Activated naive CD4-positive, alpha-beta T cell treated with anti-CD3 and anti-CD28 coated beads, Interleukin-2, amount 50 U/mL, for 24 hours (primary cell): ENCODE results near the gene LRRC27.
"Not testable (repeated sequence)": the region's sequence is repeated elsewhere in the genome, so short reads cannot be mapped to it uniquely, and the experiment has no call there.

Experiments used
- H3K27ac Mint-ChIP-seq: one replicate; pipeline ENCODE4 v1.8.0; 2021; ENCODE audit warnings: mild to moderate bottlenecking, mixed read lengths
- H3K27me3 Mint-ChIP-seq: one replicate; pipeline ENCODE4 v1.8.0; 2021; ENCODE audit warnings: mixed read lengths
- H3K36me3 Mint-ChIP-seq: one replicate; pipeline ENCODE4 v1.8.0; 2021; ENCODE audit warnings: mixed read lengths
- H3K4me1 Mint-ChIP-seq: one replicate; pipeline ENCODE4 v1.8.0; 2021; ENCODE audit warnings: mixed read lengths
- H3K4me3 Mint-ChIP-seq: one replicate; pipeline ENCODE4 v1.8.0; 2021; ENCODE audit warnings: mild to moderate bottlenecking, mixed read lengths
- H3K9me3 Mint-ChIP-seq: one replicate; pipeline ENCODE4 v1.8.0; 2021; ENCODE audit warnings: mixed read lengths

Gene LRRC27

DNA sequence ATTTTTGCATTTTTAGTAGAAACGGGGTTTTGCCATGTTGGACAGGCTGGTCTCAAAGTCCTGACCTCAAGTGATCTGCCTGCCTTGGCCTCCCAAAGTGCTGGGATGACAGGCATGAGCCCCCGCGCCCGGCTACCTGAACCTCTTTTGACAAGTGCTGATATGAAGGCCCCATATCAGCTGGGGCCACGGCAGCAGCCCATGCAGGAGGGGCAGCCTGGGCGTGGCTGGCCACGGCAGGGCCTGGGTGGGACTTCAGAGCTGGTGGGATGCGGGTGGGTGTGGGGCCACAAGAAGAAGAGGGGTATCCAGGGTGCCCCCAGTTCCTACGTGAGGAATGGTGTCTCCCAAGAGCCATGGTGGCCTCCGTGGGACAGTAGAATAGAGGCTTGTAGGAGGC, 6.9 kb downstream of the LRRC27 start:
- Mint-ChIP-seq H3K4me1 (peaks cover 29% of the 10 kb centered on the region), H3K27me3 (no peaks in the 10 kb centered on the region), H3K27ac (no peak overlapping the region), H3K9me3 (no peaks in the 10 kb centered on the region), H3K4me3 (no peak overlapping the region), H3K36me3 (peaks cover 11% of the 10 kb centered on the region)

DNA sequence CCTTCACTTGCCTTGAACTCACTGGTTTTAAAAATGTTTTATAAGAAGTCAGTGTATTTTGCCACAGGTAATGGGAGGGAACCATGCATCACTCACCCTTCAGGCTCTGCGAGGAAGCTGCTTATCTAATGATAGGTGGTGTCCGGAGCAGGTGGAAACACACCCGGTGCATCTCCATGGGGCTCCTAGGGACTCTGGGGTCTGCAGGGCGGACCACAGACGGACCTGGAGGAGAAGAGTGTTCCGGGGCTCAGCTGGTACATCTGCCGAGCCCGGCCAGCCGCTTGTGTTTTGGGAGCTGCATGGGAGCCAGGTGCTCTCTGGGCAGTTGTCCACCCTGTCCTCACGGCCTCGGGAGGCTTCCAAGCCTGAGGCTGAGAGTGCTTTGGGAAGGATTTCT, 7.3 kb downstream of the LRRC27 start:
- H3K27ac Mint-ChIP-seq, result no peak overlapping the region
- peaks cover 11% of the 10 kb centered on the region for H3K36me3 Mint-ChIP-seq
- no peak overlapping the region for H3K4me3 Mint-ChIP-seq
- no peaks in the 10 kb centered on the region for H3K27me3 Mint-ChIP-seq
- H3K4me1 Mint-ChIP-seq, result peaks cover 26% of the 10 kb centered on the region
- H3K9me3 Mint-ChIP-seq, result no peaks in the 10 kb centered on the region

DNA sequence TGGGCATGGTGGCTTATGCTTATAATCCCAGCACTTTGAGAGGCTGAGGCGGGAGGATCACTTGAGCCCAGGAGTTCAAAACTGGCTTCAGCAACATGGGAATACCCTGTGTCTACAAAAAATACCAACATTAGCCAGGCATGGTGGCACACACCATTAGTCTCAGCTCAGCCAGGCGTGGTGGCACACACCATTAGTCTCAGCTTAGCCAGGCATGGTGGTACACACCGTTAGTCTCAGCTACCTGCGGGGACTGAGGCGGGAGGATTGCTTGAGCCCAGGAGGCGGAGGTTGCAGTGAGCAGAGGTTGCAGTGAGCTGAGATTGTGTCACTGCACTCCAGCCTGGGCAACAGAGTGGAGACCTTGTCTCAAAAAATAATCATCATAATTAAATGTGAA, 9.0 kb downstream of the LRRC27 start:
- H3K27me3 Mint-ChIP-seq, result no peaks in the 10 kb centered on the region

DNA sequence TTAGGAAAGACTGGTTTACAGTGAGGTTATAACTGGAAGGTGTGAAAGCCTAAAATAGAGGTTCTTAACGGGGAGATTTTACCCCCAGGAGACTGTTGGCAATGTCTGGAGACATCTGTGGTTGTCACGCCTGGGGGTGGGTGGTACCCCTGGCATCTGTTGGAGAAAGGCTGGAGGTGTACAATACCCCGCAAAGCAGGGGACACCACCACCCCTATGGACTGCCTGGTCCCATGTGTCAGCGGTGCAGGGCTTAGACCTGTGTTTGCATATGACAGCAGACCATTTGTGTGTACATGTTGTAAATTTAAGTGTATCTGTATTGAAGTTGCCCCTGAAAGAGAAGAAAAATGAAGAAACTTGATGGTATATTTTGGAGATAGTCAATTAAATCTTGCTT, 9.8 kb downstream of the LRRC27 start:
- no peaks in the 10 kb centered on the region for H3K9me3 Mint-ChIP-seq
- peaks cover 10% of the 10 kb centered on the region for H3K4me1 Mint-ChIP-seq
- no peaks in the 10 kb centered on the region for H3K27me3 Mint-ChIP-seq
- H3K27ac Mint-ChIP-seq, result peak overlapping the region; percentile 25
- peaks cover 12% of the 10 kb centered on the region for H3K36me3 Mint-ChIP-seq
- H3K4me3 Mint-ChIP-seq, result no peak overlapping the region

More for the DNA sequence above, 9.0 kb downstream of the LRRC27 start:
- H3K4me1 Mint-ChIP-seq, result peaks cover 18% of the 10 kb centered on the region
- no peak overlapping the region for H3K4me3 Mint-ChIP-seq
- no peak overlapping the region for H3K27ac Mint-ChIP-seq
- H3K9me3 Mint-ChIP-seq, result no peaks in the 10 kb centered on the region
- H3K36me3 Mint-ChIP-seq, result peaks cover 12% of the 10 kb centered on the region

DNA sequence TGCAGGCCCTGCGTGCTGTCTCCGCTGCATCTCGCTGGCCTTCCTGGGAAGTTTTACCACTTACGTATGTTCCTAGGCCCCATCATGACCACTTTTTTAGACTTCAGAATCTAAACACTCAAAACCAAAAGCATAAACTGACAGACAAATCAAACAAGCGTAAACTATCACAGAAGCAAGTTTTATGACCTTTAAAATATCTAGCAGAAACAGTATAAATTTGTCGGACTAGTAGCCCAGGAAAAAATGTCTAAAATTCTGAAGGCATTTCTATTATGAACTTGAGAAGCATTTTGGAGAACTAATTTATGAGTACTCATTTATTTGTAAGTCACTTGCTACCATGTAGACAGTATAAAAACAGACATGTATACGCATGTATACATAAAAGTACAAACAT, 10.6 kb downstream of the LRRC27 start:
- no peak overlapping the region for H3K4me3 Mint-ChIP-seq
- peaks cover 12% of the 10 kb centered on the region for H3K36me3 Mint-ChIP-seq

DNA sequence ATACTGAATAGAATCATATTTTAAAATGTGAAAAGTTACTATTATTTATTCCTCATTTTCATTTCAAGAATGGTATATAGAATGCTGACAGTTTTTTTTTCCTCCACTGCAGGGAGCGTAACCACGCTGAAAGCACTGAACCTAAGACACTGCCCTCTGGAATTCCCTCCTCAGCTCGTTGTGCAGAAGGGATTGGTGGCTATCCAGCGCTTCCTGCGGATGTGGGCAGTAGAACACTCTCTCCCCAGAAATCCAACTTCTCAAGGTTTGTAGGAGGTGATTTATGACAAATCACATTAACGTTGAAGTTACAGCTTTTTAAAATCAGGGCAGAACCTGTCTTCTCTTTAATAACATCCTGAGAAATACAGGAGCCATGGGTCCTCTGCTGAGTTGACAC, 12.4 kb downstream of the LRRC27 start:
- peaks cover 12% of the 10 kb centered on the region for H3K36me3 Mint-ChIP-seq
- no peaks in the 10 kb centered on the region for H3K4me1 Mint-ChIP-seq
- no peak overlapping the region for H3K4me3 Mint-ChIP-seq
- no peaks in the 10 kb centered on the region for H3K27me3 Mint-ChIP-seq
- H3K9me3 Mint-ChIP-seq, result no peaks in the 10 kb centered on the region
- no peak overlapping the region for H3K27ac Mint-ChIP-seq

More for the DNA sequence above, 10.6 kb downstream of the LRRC27 start:
- no peaks in the 10 kb centered on the region for H3K9me3 Mint-ChIP-seq
- no peak overlapping the region for H3K27ac Mint-ChIP-seq
- peaks cover 3% of the 10 kb centered on the region for H3K4me1 Mint-ChIP-seq
- H3K27me3 Mint-ChIP-seq, result no peaks in the 10 kb centered on the region

DNA sequence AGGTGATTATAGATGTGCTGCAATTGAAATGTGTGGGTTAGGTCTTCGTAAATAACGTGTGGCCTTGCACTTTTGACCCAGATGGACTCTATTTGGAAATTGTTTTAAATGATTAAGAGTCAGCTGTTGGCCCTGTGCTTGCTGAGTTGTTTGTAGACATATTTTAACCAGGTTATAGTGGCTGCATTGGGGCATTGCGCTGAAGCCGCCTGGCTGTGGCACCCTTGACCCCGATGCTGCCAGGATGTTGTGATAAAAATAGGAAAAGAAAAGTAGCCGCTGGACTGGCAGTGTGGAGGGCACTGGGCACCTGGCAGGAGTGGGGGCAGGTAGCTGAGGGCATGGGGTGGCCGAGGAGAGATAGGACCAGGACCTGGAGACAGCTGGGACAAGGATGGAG, 13.4 kb downstream of the LRRC27 start:
- no peaks in the 10 kb centered on the region for H3K27me3 Mint-ChIP-seq
- H3K4me3 Mint-ChIP-seq, result no peak overlapping the region
- H3K9me3 Mint-ChIP-seq, result no peaks in the 10 kb centered on the region
- H3K4me1 Mint-ChIP-seq, result no peaks in the 10 kb centered on the region
- H3K27ac Mint-ChIP-seq, result no peak overlapping the region
- H3K36me3 Mint-ChIP-seq, result peaks cover 12% of the 10 kb centered on the region

DNA sequence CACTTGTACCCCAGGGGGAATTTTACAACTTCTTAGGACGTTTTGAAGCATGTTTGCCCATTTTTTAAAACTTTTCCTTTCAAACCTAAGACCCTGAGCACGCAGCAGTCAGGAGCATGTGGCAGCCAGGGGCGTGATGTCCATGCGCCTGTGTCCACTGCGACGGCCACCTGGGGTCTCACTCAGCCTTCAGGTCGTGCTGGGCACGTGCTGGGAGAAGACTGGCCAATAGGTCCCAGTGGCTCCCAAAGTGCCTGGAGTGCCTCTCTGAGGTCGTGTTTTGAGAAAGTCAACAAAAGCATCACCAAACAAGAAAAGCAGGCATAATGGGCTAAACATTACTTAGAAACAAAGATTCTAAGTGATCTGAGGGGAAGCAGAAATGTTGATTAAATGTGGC, 14.8 kb downstream of the LRRC27 start:
- H3K36me3 Mint-ChIP-seq, result peaks cover 8% of the 10 kb centered on the region
- H3K9me3 Mint-ChIP-seq, result no peaks in the 10 kb centered on the region
- no peak overlapping the region for H3K4me3 Mint-ChIP-seq
- H3K27me3 Mint-ChIP-seq, result no peaks in the 10 kb centered on the region
- no peaks in the 10 kb centered on the region for H3K4me1 Mint-ChIP-seq
- no peak overlapping the region for H3K27ac Mint-ChIP-seq

DNA sequence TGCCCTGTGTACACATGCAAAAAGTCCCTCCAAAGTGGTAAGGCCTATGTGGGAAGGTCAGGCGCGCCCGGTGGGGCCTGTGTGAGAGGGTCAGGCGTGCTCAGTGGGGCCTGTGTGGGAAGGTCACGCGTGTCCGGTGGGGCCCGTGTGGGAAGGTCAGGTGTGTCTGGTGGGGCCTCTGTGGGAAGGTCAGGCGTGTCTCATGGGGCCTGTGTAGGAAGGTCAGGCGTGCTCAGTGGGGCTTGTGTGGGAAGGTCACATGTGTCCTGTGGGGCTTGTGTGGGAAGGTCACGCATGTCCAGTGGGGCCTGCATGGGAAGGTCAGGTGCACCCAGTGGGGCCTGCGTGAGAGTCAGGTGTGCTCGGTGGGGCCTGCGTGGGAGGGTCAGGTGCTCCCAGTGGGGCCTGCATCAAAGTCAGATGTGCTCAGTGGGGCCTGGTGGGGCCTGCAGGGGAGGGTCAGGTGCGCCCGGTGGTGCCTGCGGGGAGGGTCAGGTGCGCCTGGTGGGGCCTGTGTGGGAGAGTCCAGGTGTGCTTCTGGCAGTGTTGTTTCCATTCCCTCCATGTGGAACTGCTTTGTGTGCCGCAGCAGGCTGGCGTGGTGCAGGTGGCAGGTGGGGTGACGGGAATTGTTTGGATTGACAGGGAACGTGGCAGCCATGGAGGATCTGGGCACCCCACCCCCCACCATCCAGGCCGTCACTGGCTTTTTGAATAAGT, 15.4 kb downstream of the LRRC27 start:
- H3K36me3 Mint-ChIP-seq, result peaks cover 3% of the 10 kb centered on the region
- H3K9me3 Mint-ChIP-seq, result no peaks in the 10 kb centered on the region
- H3K4me1 Mint-ChIP-seq, result no peaks in the 10 kb centered on the region
- H3K4me3 Mint-ChIP-seq, result no peak overlapping the region
- H3K27me3 Mint-ChIP-seq, result no peaks in the 10 kb centered on the region
- H3K27ac Mint-ChIP-seq, result no peak overlapping the region

DNA sequence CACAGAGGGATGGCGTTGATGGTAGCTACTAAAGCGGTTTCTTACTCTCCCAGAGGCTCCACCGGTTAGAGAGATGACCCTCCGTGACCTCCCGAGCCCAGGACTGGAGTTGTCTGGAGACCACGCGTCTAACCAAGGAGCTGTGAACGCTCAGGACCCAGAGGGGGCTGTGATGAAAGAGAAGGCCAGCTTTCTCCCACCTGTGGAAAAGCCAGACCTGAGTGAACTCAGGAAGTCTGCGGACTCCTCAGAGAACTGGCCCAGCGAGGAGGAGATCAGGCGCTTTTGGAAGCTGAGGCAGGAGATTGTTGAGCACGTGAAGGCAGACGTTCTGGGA, 15.9 kb downstream of the LRRC27 start:
- peaks cover 1% of the 10 kb centered on the region for H3K36me3 Mint-ChIP-seq
- H3K4me3 Mint-ChIP-seq, result no peak overlapping the region
- H3K4me1 Mint-ChIP-seq, result peaks cover 3% of the 10 kb centered on the region
- no peak overlapping the region for H3K27ac Mint-ChIP-seq
- no peaks in the 10 kb centered on the region for H3K27me3 Mint-ChIP-seq
- H3K9me3 Mint-ChIP-seq, result no peaks in the 10 kb centered on the region

DNA sequence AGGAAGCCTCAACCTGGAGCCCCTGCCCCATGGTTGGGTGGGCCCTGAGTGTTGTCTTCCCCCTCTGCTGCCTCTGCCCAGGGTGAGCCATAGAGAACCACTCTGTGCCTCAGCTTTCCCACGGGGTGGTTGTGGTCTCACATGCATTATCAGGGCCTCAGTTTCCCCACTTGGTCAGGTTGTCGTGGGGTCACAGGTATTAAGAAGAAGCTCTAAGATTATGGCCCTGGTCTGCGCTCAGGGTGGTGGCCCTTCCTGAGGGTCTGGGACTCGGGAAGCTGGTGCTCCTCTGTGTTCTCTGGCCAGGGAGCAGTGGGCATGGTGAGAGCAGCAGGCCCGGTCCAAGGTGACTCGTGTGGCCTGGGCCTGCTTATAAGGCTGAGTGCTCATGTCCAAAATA, 17.8 kb downstream of the LRRC27 start:
- H3K36me3 Mint-ChIP-seq, result peaks cover 1% of the 10 kb centered on the region
- no peaks in the 10 kb centered on the region for H3K9me3 Mint-ChIP-seq
- H3K27ac Mint-ChIP-seq, result no peak overlapping the region
- no peak overlapping the region for H3K4me3 Mint-ChIP-seq
- H3K27me3 Mint-ChIP-seq, result no peaks in the 10 kb centered on the region
- peaks cover 4% of the 10 kb centered on the region for H3K4me1 Mint-ChIP-seq

DNA sequence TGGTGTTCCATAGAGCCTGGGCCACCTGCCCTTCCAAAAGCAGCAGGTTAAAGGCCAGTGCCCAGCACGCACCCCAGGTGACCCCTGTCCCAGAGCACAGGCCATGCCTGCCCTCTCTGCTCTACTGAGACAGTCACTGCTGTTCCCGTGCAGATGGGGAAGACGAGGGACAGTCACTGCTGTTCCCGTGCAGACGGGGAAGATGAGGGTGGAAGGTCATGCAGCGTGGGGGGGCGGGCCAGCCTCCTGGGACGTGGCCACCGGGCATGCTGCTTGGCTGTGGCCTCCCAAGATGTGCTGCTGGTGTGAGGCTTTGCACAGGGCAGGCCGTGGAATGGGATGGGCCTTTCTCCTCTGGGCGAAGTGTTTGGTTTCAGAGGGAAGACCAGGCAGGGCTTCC, 18.4 kb downstream of the LRRC27 start:
- H3K27me3 Mint-ChIP-seq, result no peaks in the 10 kb centered on the region
- peaks cover 4% of the 10 kb centered on the region for H3K4me1 Mint-ChIP-seq
- H3K27ac Mint-ChIP-seq, result no peak overlapping the region
- H3K36me3 Mint-ChIP-seq, result no peaks in the 10 kb centered on the region
- no peaks in the 10 kb centered on the region for H3K9me3 Mint-ChIP-seq
- H3K4me3 Mint-ChIP-seq, result no peak overlapping the region

DNA sequence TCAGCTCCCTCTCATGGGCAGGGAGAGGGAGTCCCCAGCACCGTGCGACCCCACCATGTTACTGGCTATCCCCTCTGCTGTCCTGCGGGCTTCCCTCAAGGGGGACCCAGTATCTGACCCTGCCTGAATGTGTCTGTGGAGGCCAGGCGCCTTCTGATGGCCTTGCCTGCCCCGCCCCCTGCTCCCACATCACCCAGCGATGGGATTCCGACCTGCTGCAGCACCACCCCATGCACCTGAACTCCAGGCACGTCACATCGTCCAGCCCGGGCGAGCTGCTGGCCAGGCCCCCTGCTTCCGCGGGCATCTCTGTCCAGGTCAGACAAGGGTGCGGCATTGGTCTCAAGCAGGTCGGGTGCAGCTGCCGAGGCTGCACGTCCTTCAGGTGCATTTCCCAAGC, 19.0 kb downstream of the LRRC27 start:
- Mint-ChIP-seq H3K9me3 (no peaks in the 10 kb centered on the region), H3K4me3 (no peak overlapping the region), H3K4me1 (peaks cover 4% of the 10 kb centered on the region), H3K36me3 (peaks cover under 1% of the 10 kb centered on the region), H3K27ac (no peak overlapping the region), H3K27me3 (no peaks in the 10 kb centered on the region)

DNA sequence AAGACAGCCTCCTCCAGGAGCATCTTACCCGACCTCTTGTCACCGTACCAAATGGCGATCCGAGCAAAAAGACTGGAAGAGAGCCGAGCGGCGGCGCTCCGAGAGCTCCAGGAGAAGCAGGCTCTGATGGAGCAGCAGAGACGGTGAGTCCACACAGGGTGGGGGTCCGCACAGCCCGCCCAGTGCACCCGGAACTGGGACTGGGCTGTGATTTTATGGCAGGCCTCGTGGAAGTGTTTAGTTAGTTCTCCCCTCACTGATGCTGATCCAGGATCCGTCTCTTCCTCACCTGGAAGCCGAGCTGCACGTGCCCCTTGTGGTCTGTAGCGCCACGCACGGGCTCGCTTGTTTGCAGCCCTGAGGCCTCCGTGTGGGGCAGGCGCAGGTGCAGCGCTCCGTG, 19.6 kb downstream of the LRRC27 start:
- peaks cover 4% of the 10 kb centered on the region for H3K4me1 Mint-ChIP-seq
- H3K36me3 Mint-ChIP-seq, result peaks cover 2% of the 10 kb centered on the region
- no peak overlapping the region for H3K27ac Mint-ChIP-seq
- H3K4me3 Mint-ChIP-seq, result no peak overlapping the region
- no peaks in the 10 kb centered on the region for H3K27me3 Mint-ChIP-seq
- H3K9me3 Mint-ChIP-seq, result no peaks in the 10 kb centered on the region

DNA sequence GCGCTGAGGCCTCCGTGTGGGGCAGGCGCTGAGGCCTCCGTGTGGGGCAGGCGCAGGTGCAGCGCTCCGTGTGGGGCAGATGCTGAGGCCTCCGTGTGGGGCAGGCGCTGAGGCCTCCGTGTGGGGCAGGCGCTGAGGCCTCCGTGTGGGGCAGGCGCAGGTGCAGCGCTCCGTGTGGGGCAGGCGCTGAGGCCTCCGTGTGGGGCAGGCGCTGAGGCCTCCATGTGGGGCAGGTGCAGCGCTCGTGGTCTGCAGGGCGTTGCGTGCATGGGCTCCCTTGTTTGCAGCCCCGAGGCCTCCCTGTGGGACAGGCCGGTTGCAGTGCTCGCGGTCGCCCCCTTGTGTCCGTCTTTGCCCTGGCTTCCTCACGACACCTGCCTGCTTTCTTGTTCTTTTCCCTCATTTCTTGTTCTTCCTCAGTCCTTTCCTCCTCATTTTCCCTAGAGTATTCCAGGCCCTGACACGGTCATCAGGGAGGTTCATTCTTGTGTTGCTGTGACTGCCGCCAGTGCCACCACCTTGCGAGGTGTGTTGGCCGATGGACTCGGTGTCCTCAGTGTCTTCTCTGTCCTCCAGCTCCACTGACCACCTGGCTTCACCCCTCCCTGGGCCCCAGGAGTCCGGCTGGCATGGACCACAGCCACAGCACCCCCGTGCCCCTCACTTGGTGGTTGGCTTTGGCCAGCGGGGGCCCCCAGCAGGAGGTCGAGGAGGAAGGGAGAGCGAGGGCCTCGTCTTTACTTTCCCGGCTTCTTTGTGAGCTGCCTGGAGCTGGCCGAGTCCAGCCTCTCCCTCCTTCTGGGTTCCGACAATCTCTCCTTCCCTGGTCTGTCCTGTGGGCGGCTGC, 20.7 kb downstream of the LRRC27 start:
- H3K27me3 Mint-ChIP-seq, H3K27ac Mint-ChIP-seq, H3K36me3 Mint-ChIP-seq: not testable (repeated sequence)

DNA sequence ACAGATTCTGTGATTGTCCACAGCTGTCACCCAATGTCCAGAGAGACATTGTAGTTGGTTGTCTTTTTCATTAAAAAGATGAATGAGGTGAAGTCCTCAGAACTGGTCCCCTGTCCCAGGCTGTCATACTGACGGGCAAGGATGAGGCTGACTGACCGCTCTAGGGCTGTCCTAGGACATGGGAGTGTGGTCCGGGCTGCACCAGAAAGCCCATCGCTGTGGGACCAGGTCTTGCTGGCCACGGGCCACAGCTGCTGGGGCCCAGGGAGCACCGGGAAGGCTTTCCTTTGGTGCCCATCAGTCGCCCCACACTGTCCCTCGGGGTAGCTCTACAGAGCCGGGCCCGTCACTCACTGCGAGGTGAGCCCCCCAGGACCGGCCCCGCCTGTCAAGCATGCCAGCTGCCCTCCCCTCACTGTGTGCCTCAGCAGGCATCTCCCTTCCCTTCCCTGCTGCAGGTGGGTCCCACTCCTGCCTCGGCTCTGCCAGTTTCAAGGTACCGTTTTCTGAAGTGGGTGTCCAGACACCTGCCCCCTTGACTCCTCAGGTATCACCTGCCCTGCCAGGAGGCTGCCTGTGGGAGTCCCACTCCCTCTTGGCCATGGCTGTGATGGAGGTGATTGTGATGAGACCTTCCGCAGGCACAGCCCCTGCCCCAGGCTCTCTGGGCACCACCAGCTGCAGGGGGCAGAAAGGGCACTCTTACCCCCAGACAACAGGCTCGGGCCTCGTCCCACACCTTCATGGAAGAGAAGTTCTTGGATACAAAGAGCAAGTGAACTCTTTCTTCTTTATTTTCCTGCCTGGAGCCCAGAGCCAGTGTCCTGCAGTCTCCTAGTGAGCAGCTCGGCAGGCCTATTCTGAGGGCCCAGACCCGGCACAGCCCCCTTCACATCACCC, 21.7 kb downstream of the LRRC27 start:
- Mint-ChIP-seq H3K27ac (no peak overlapping the region), H3K4me1 (peaks cover 4% of the 10 kb centered on the region), H3K4me3 (no peak overlapping the region), H3K36me3 (peaks cover 2% of the 10 kb centered on the region), H3K27me3 (no peaks in the 10 kb centered on the region), H3K9me3 (no peaks in the 10 kb centered on the region)

More for the DNA sequence above, 20.7 kb downstream of the LRRC27 start:
- not testable (repeated sequence) for H3K4me1 Mint-ChIP-seq, H3K4me3 Mint-ChIP-seq, H3K9me3 Mint-ChIP-seq
